ENCODE measurements around the gene ACER2.

- TF ChIP-seq CTCF (optimal IDR thresholded peaks at IDR 0.05 in 1 of 3, IDR thresholded peaks at IDR 0.05 in 1 of 3, conservative IDR thresholded peaks at IDR 0.05 in 1 of 3; ENCODE audit: extremely low read depth in 1 of 3, insufficient read depth in 2 of 3, low read length in 3 of 3) (no peak), EZH2 (IDR thresholded peaks at IDR 0.05; ENCODE audit: low read length) (no peak)
Observed at GRCh38 chr9:19429595-19429994, 20.8 kb downstream of the ACER2 start.

Data from keratinocyte (primary cell).